B cell (primary cell): Measurements from ENCODE around the gene RNLS. TPM values are rescaled to one million over a fixed set of nuclear protein-coding genes. Genes with fewer than 3 reads are reported as not detected.
A peak's percentile ranks its signal among the peaks of the same experiment; 100 is the strongest.

Experiments used
- ATAC-seq: fragments of 200-7000 bp; cut with Tn5 transposase; one replicate; pipeline ENCODE4 v1.10.0; 2021; ENCODE audit warnings: low read depth, mild to moderate bottlenecking, moderate number of reproducible peaks, moderate library complexity
- CTCF ChIA-PET: fragments of 350-600 bp; sonication (Branson Sonifier 250); formaldehyde crosslinking; loops from one replicate; lab custom pipeline; 2021; ENCODE audit warnings: antibody characterized with exemption, inconsistent platforms; lab: Charles Lee
- POLR2A ChIA-PET: fragments of 350-600 bp; sonication (Branson Sonifier 250); formaldehyde crosslinking; loops from one replicate; lab custom pipeline; 2021; ENCODE audit warnings: antibody characterized with exemption; lab: Charles Lee
- DNase-seq: peaks from one replicate; pipeline ENCODE4 v3.0.0; 2013
- H2AFZ ChIP-seq: 2 replicates; pipeline ENCODE4 v1.6.1; 2012; ENCODE audit warnings: mild to moderate bottlenecking, low read depth, low read length; ENCODE audit not compliant: insufficient read depth, poor library complexity, severe bottlenecking
- H3K27ac ChIP-seq, 2 donors: 1 replicate in 1 of 2; 2 replicates in 1 of 2; pipeline ENCODE4 v1.5.1; 2012 to 2013; ENCODE audit warnings: low read length in 2 of 2, mild to moderate bottlenecking in 2 of 2, moderate library complexity in 1 of 2
- H3K27me3 ChIP-seq, 4 experiments: fragments of 200-600 bp in 1 of 4; sonication (generic) in 1 of 4; replicated peaks in 1 of 4; 1 replicate in 2 of 4; 2 replicates in 2 of 4; pipeline versions ENCODE4 v1.6.1 to v1.7.0; 2013 to 2016; ENCODE audit warnings: low read length in 3 of 4, mild to moderate bottlenecking in 2 of 4, mixed read lengths in 1 of 4, moderate library complexity in 1 of 4; ENCODE audit not compliant: insufficient read depth in 4 of 4, control insufficient read depth in 3 of 4; ENCODE audit errors: control extremely low read depth in 1 of 4
- H3K36me3 ChIP-seq, 2 experiments: replicated peaks in 1 of 2; 1 replicate in 1 of 2; 2 replicates in 1 of 2; pipeline versions ENCODE4 v1.6.1 to v1.7.1; 2013; ENCODE audit warnings: low read length in 1 of 2; ENCODE audit not compliant: insufficient read depth in 2 of 2, control insufficient read depth in 1 of 2; ENCODE audit errors: control extremely low read depth in 1 of 2, extremely low read depth in 1 of 2
- H3K4me1 ChIP-seq, 2 donors: fragments of 200-600 bp in 1 of 2; sonication (generic) in 1 of 2; 1 replicate in 1 of 2; 2 replicates in 1 of 2; pipeline versions ENCODE4 v1.5.1 to v1.6.1; 2013 to 2017; ENCODE audit warnings: low read length in 2 of 2; ENCODE audit not compliant: control insufficient read depth in 2 of 2, insufficient read depth in 2 of 2
- H3K4me2 ChIP-seq: replicated peaks from 2 replicates; pipeline ENCODE3; 2012; ENCODE audit warnings: mild to moderate bottlenecking, low read depth, low read length; ENCODE audit not compliant: poor library complexity, severe bottlenecking
- H3K4me3 ChIP-seq, 5 experiments: fragments of 200-600 bp in 1 of 5; sonication (generic) in 1 of 5; 1 replicate in 3 of 5; 2 replicates in 2 of 5; pipeline versions ENCODE4 v1.5.1 to v1.7.0; 2011 to 2016; ENCODE audit warnings: low read length in 4 of 5, mild to moderate bottlenecking in 4 of 5, low read depth in 2 of 5, control low read depth in 1 of 5, moderate library complexity in 1 of 5; ENCODE audit not compliant: insufficient read depth in 1 of 5; ENCODE audit errors: control extremely low read depth in 1 of 5, extremely low read depth in 1 of 5
- H3K79me2 ChIP-seq: fragments of 200-600 bp; sonication (generic); one replicate; pipeline ENCODE4 v1.6.0; 2016; ENCODE audit warnings: low read length; ENCODE audit not compliant: control insufficient read depth, insufficient read depth
- H3K9ac ChIP-seq: fragments of 200-600 bp; sonication (generic); 2 replicates; pipeline ENCODE4 v1.6.1; 2017; ENCODE audit warnings: mild to moderate bottlenecking, low read length, moderate library complexity
- H3K9me3 ChIP-seq, 3 donors: one replicate each; pipeline versions ENCODE4 v1.6.1 to v1.7.1; 2013; ENCODE audit warnings: low read length in 2 of 3; ENCODE audit not compliant: control insufficient read depth in 2 of 3, insufficient read depth in 1 of 3; ENCODE audit errors: control extremely low read depth in 1 of 3
- H4K20me1 ChIP-seq: 2 replicates; pipeline ENCODE4 v1.6.0; 2012; ENCODE audit warnings: mild to moderate bottlenecking, low read length; ENCODE audit not compliant: insufficient read depth, control insufficient read depth, poor library complexity, severe bottlenecking
- H3K27ac Mint-ChIP-seq: one replicate; pipeline ENCODE4 v1.8.0; 2021; ENCODE audit warnings: mixed read lengths
- H3K27me3 Mint-ChIP-seq: one replicate; pipeline ENCODE4 v1.8.0; 2021; ENCODE audit warnings: mixed read lengths
- H3K4me1 Mint-ChIP-seq: one replicate; pipeline ENCODE4 v1.8.0; 2021; ENCODE audit warnings: mixed read lengths
- H3K4me3 Mint-ChIP-seq: one replicate; pipeline ENCODE4 v1.8.0; 2021; ENCODE audit warnings: mixed read lengths
- H3K9me3 Mint-ChIP-seq: one replicate; pipeline ENCODE4 v1.8.0; 2022; ENCODE audit warnings: mixed read lengths; ENCODE audit not compliant: insufficient read depth
- EZH2 ChIP-seq: IDR thresholded peaks from 2 replicates; pipeline ENCODE4 v1.6.1; 2012; ENCODE audit warnings: borderline replicate concordance, low read depth, mild to moderate bottlenecking, moderate library complexity, low read length; ENCODE audit not compliant: insufficient read depth, poor library complexity, severe bottlenecking
- WGBS: methylation state at CpG from one replicate; pipeline ENCODE4 v1.1.5; 2013; ENCODE audit warnings: missing lambda C conversion rate; ENCODE audit not compliant: insufficient coverage; 5-methylcytosine and 5-hydroxymethylcytosine counted together
- intact Hi-C: fragments of 100-400 bp; cut with micrococcal nuclease; formaldehyde crosslinking; loops from one replicate; pipeline ENCODE4 v1.10.0; 2022
- polyA plus RNA-seq: library from polyadenylated mRNA; depleted of rRNA; stranded (reverse); fragments of >200 nt; gene quantifications from 2 replicates; pipeline ENCODE4 v1.2.3, GENCODE V29; 2012
- total RNA-seq, 2 donors: library from RNA; stranded (reverse); fragments of 120-200 nt in 1 of 2; gene quantifications; 1 replicate in 1 of 2; 2 replicates in 1 of 2; pipeline versions ENCODE4 v1.2.3 to v1.2.4, GENCODE V29; 2013 to 2022
- TF ChIP-seq, protein P1 (sequence below): fragments of 200-600 bp; IDR thresholded peaks from one replicate; pipeline ENCODE4 v1.8.0; 2022; ENCODE audit warnings: antibody characterized with exemption, mild to moderate bottlenecking

RNLS gene
- total and polyA plus RNA-seq, 2 donors (not counting 1 experiment from before 2014, with no cell fraction given) = 3.5 to 7.5 TPM

GRCh38 chr10:88337134-88337533 lies 246.0 kb downstream of the RNLS start:
- no peak overlapping the region for H3K9ac ChIP-seq
- H3K27ac Mint-ChIP-seq = peak overlapping the region; percentile 56
- peaks cover 2% of the 10 kb centered on the region for H3K9me3 Mint-ChIP-seq

GRCh38 chr10:88336334-88336733 lies 246.8 kb downstream of the RNLS start:
- no CpG with 5 or more reads among the region's 4 CpGs for WGBS
- intact Hi-C loops = no loop called here
- POLR2A ChIA-PET = no interaction called here
- Histone ChIP-seq H3K4me1 (peaks cover 31 to 43% of the 10 kb centered on the region in 2 donors), H3K79me2 (no peaks in the 10 kb centered on the region), H3K9ac (no peak overlapping the region), H3K27me3 (no peaks in the 10 kb centered on the region), H3K9me3 (peaks cover 0 to 2% (median 0%) of the 10 kb centered on the region in 3 donors), H3K4me2 (peak overlapping the region; percentile 14), H3K36me3 (no peaks in the 10 kb centered on the region), H3K4me3 (no peak overlapping the region), H2AFZ (peak overlapping the region; percentile 32), H3K27ac (peak overlapping the region in 1 of 2 donors; percentile 16), H4K20me1 (no peaks in the 10 kb centered on the region)
- Mint-ChIP-seq H3K9me3 (peaks cover 2% of the 10 kb centered on the region), H3K4me1 (peaks cover 42% of the 10 kb centered on the region), H3K27me3 (no peaks in the 10 kb centered on the region), H3K4me3 (peak overlapping the region; percentile 33), H3K27ac (peak overlapping the region; percentile 11)
- DNase-seq (peak; percentile 22), ATAC-seq (no peak)
- CTCF ChIA-PET = interaction anchor here (0.9 kb wide), 1 partner anchor 14 kb away, joined by 3 read pairs; no protein-coding TSS in a partner anchor
- TF ChIP-seq, protein P1, sequence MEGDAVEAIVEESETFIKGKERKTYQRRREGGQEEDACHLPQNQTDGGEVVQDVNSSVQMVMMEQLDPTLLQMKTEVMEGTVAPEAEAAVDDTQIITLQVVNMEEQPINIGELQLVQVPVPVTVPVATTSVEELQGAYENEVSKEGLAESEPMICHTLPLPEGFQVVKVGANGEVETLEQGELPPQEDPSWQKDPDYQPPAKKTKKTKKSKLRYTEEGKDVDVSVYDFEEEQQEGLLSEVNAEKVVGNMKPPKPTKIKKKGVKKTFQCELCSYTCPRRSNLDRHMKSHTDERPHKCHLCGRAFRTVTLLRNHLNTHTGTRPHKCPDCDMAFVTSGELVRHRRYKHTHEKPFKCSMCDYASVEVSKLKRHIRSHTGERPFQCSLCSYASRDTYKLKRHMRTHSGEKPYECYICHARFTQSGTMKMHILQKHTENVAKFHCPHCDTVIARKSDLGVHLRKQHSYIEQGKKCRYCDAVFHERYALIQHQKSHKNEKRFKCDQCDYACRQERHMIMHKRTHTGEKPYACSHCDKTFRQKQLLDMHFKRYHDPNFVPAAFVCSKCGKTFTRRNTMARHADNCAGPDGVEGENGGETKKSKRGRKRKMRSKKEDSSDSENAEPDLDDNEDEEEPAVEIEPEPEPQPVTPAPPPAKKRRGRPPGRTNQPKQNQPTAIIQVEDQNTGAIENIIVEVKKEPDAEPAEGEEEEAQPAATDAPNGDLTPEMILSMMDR = no peak
- no peak for TF ChIP-seq EZH2

More at GRCh38 chr10:88337134-88337533, 246.0 kb downstream of the RNLS start:
- H3K4me3 Mint-ChIP-seq = no peak overlapping the region
- Histone ChIP-seq H3K27me3 (no peaks in the 10 kb centered on the region), H2AFZ (peak overlapping the region; percentile 32), H3K4me3 (no peak overlapping the region), H3K4me1 (peaks cover 23 to 35% of the 10 kb centered on the region in 2 donors), H3K27ac (peak overlapping the region in 1 of 2 donors; percentile 16), H3K79me2 (no peaks in the 10 kb centered on the region), H4K20me1 (no peaks in the 10 kb centered on the region), H3K9me3 (peaks cover 0 to 2% (median 0%) of the 10 kb centered on the region in 3 donors), H3K36me3 (no peaks in the 10 kb centered on the region), H3K4me2 (no peak overlapping the region)
- peaks cover 34% of the 10 kb centered on the region for H3K4me1 Mint-ChIP-seq
- POLR2A ChIA-PET = no interaction called here
- no CpG with 5 or more reads among the region's 1 CpG for WGBS
- TF ChIP-seq EZH2 = no peak
- TF ChIP-seq, protein P1 = no peak
- intact Hi-C loops = no loop called here
- DNase-seq = no peak
- H3K27me3 Mint-ChIP-seq = no peaks in the 10 kb centered on the region
- CTCF ChIA-PET = interaction anchor here (1.3 kb wide), 1 partner anchor 22 kb away, joined by 3 read pairs; no protein-coding TSS in a partner anchor
- ATAC-seq = no peak
